Activated naive CD4-positive, alpha-beta T cell treated with anti-CD3 and anti-CD28 coated beads for 36 hours (primary cell): ENCODE measurements around the gene ATF1. TPM values are rescaled to one million over a fixed set of nuclear protein-coding genes. Genes with fewer than 3 reads are reported as not detected.
"Not testable (repeated sequence)": the region's sequence is repeated elsewhere in the genome, so short reads cannot be mapped to it uniquely, and the experiment has no call there.

Source experiments
- CTCF ChIA-PET: fragments of 350-600 bp; sonication (Branson Sonifier 250); formaldehyde crosslinking; loops from one replicate; lab custom pipeline; 2021; ENCODE audit warnings: antibody characterized with exemption; lab: Charles Lee
- DNase-seq: peaks from one replicate; pipeline ENCODE4 v3.0.0-alpha.2; 2020
- H3K27ac Mint-ChIP-seq: one replicate; pipeline ENCODE4 v1.8.0; 2021; ENCODE audit warnings: mild to moderate bottlenecking, mixed read lengths
- H3K27me3 Mint-ChIP-seq: one replicate; pipeline ENCODE4 v1.8.0; 2021; ENCODE audit warnings: low read depth, mixed read lengths
- H3K36me3 Mint-ChIP-seq: one replicate; pipeline ENCODE4 v1.8.0; 2021; ENCODE audit warnings: low read depth, mixed read lengths
- H3K4me1 Mint-ChIP-seq: one replicate; pipeline ENCODE4 v1.8.0; 2021; ENCODE audit warnings: low read depth, mixed read lengths
- H3K4me3 Mint-ChIP-seq: one replicate; pipeline ENCODE4 v1.8.0; 2021; ENCODE audit warnings: mild to moderate bottlenecking, moderate library complexity, mixed read lengths
- H3K9me3 Mint-ChIP-seq: one replicate; pipeline ENCODE4 v1.8.0; 2021; ENCODE audit warnings: mixed read lengths
- intact Hi-C: fragments of 100-400 bp; cut with micrococcal nuclease; formaldehyde crosslinking; loops from one replicate; pipeline ENCODE4 v1.15.1; 2023
- total RNA-seq, 2 experiments: library from RNA; stranded (reverse); gene quantifications; one replicate each; pipeline ENCODE4 v1.2.3, GENCODE V29; 2021

The ATF1 gene
- total RNA-seq, 2 experiments from 2014 or later, result 43.3 to 48.5 TPM

DNA sequence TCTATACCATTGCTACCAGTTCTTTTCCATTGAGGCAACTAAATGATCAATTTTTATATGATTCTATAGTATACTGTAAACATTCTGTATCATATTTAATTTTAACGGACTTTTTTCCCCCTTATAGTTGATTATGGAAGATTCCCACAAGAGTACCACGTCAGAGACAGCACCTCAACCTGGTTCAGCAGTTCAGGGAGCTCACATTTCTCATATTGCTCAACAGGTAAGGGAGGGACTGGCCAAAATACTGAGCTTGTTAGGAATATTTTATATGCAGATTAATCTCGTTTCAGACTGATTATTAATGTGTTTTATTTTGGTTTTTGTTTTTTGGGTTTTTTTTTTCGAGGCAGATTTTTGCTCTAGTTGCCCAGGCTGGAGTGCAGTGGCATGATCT is 16.1 kb downstream of the ATF1 start:
- H3K4me3 Mint-ChIP-seq, result no peak overlapping the region
- no peaks in the 10 kb centered on the region for H3K9me3 Mint-ChIP-seq
- H3K27ac Mint-ChIP-seq, result no peak overlapping the region
- H3K27me3 Mint-ChIP-seq, result no peaks in the 10 kb centered on the region
- CTCF ChIA-PET, result no interaction called here
- peaks cover 34% of the 10 kb centered on the region for H3K4me1 Mint-ChIP-seq
- H3K36me3 Mint-ChIP-seq, result peaks cover 9% of the 10 kb centered on the region
- no peak for DNase-seq
- intact Hi-C loops, result no loop called here

DNA sequence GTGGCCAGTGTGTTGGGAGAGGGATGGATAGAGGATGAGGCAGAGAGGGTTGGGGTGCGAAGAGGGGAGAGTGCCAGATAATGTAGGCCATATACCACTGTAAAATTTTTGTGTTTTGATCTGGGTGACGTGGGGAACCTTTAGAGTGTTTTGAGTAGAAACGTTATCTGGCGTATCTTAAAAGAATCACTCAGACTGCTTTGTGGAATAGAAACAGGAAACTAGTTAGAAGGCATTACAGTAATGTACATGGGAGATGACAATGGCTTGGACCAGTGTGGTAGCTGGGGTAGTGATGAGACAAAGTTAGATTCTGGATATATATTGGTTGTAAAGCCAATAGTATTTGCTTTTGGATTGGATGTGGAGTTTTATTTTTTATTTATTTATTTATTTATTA is 20.6 kb downstream of the ATF1 start:
- Mint-ChIP-seq H3K4me3 (no peak overlapping the region), H3K27me3 (no peaks in the 10 kb centered on the region), H3K4me1 (peaks cover 11% of the 10 kb centered on the region), H3K36me3 (peaks cover 26% of the 10 kb centered on the region), H3K9me3 (no peaks in the 10 kb centered on the region), H3K27ac (no peak overlapping the region)
- CTCF ChIA-PET, result no interaction called here
- intact Hi-C loops, result no loop called here
- no peak for DNase-seq

DNA sequence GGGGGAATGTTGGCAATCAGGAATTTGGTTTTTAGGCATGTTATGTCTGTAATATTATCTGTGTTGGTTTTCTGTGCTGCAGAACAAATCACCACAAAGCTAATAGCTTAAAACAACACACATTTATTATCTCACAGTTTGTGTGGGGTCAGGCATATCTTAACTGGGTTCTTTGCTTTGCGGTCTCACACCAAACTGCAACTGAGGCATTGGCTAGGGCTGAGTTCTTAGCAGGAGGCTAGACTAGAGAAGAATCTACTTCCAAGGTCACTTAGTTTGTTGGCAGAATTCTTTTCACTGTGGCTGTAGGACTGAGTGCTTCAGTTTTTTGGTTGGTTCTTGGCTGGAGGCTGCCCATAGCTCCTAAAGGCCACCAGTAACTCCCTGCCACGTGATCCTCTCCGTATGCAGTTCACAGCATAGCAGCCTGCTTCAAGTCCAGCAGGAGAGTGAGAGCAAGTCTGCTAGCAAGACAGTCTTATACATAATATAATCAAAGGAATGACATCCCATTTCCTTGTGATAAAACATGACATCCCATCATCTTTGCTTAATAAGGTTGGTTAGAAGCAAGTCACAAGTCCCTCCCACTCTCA is 21.6 kb downstream of the ATF1 start:
- H3K4me3 Mint-ChIP-seq, result no peak overlapping the region
- peaks cover 12% of the 10 kb centered on the region for H3K4me1 Mint-ChIP-seq
- no peaks in the 10 kb centered on the region for H3K27me3 Mint-ChIP-seq
- no peak for DNase-seq
- intact Hi-C loops, result no loop called here
- H3K9me3 Mint-ChIP-seq, result no peaks in the 10 kb centered on the region
- peaks cover 25% of the 10 kb centered on the region for H3K36me3 Mint-ChIP-seq
- CTCF ChIA-PET, result interaction anchor here (1.0 kb wide), 1 partner anchor 40 kb away, joined by 5 read pairs; no protein-coding TSS in a partner anchor
- no peak overlapping the region for H3K27ac Mint-ChIP-seq

DNA sequence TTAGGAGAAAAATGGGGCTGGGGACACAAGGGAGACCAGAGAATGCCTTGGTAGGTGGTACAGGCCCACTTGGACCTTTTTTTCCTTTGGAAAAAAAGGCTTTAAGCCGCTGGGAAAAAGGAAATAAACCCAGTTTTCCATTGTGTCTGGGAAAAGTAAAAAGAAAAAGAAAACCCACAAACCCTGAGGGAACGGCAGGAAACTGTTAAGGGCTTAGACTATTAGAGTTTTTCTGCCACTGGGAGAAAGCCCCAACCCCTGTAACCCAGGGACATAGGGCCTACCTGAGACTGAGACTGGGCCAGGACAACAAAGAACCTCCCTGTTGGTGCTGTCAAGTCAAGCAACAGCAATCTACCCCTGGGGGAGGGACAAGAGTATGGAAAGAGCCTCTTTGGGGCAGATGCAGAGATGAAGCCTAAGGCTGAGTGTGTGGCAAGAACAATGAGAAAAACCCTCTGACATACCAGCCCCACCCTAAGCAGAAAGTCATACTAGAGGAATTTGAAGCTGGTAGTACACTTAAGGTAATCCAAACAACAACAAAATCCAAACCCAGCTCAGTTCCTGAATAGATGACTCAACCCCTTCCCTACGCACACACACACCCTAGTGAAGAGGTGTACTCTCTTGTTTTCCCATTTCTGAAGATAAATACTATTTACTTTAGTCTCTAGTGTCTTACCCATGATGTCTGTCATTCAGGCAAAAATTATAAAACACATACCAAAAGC is 22.8 kb downstream of the ATF1 start:
- Mint-ChIP-seq H3K27me3 (no peaks in the 10 kb centered on the region), H3K27ac (no peak overlapping the region)

DNA sequence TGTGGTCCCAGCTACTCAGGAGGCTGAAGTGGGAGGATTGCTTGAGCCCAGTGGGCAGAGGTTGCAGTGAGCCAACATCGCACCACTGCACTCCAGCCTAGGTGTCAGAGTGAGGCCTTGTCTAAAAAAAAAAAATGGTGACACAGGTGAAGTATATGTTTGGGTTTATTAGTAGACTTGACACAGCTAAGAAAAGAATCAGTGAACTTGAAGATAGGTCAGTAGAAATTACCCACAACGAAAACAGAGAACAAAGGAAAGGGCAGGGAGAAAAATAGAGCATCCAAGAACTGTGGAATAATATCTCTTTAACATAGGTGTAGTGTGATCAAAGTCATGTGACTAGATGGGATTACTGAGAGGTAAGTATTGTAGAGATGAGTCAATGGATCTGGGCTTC is 23.7 kb downstream of the ATF1 start:
- H3K36me3 Mint-ChIP-seq, result peaks cover 27% of the 10 kb centered on the region
- no peak for DNase-seq

More for the DNA sequence above, 22.8 kb downstream of the ATF1 start:
- no peak for DNase-seq
- intact Hi-C loops, result no loop called here
- peaks cover 24% of the 10 kb centered on the region for H3K4me1 Mint-ChIP-seq
- H3K36me3 Mint-ChIP-seq, result peaks cover 27% of the 10 kb centered on the region
- H3K9me3 Mint-ChIP-seq, result no peaks in the 10 kb centered on the region
- H3K4me3 Mint-ChIP-seq, result no peak overlapping the region
- CTCF ChIA-PET, result interaction anchor here (1.0 kb wide), 1 partner anchor 39 kb away, joined by 5 read pairs; no protein-coding TSS in a partner anchor

DNA sequence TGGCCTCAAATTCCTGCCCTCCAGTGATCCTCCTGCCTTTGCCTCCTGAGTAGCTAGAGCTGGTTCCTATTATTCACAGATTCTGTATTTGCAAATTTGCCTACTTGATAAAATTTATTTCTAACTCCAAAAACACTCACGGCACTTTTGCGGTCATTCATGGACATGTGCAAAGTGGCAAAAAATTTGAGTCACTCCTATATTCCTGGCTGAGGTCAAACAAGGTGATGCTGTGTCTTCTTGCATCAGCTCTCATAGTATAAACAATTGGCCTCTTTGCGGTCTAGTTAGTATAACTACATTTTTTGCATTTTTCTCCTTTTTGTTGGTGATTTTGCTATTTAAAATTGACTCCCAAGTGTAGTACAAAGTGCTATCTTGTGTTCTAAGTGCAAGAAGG is 24.7 kb downstream of the ATF1 start:
- H3K27me3 Mint-ChIP-seq, result no peaks in the 10 kb centered on the region
- CTCF ChIA-PET, result no interaction called here
- H3K4me1 Mint-ChIP-seq, result peaks cover 29% of the 10 kb centered on the region
- peaks cover 27% of the 10 kb centered on the region for H3K36me3 Mint-ChIP-seq
- no peaks in the 10 kb centered on the region for H3K9me3 Mint-ChIP-seq
- intact Hi-C loops, result no loop called here
- no peak for DNase-seq
- no peak overlapping the region for H3K27ac Mint-ChIP-seq
- H3K4me3 Mint-ChIP-seq, result no peak overlapping the region

More for the DNA sequence above, 23.7 kb downstream of the ATF1 start:
- Mint-ChIP-seq H3K4me3 (no peak overlapping the region), H3K9me3 (no peaks in the 10 kb centered on the region), H3K27ac (no peak overlapping the region), H3K4me1 (peaks cover 29% of the 10 kb centered on the region), H3K27me3 (no peaks in the 10 kb centered on the region)
- intact Hi-C loops, result no loop called here
- CTCF ChIA-PET, result no interaction called here

DNA sequence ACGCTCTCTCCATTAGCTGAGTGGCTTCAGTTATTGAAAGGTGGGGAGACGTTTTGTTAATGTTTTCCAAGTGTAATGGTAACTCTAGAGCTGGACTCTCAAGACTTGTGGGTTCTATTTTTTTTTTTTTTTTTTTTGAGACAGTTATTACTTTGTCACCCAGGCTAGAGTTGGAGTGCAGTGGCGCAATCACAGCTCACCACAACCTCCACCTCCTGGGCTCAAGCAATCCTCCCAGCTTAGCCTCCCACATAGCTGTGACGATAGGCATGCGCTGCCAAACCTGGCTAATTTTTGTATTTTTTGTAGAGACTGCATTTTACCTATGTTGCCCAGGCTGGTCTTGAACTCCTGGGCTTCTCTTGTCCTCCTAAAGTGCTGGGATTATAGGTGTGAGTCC is 26.2 kb downstream of the ATF1 start:
- DNase-seq, result no peak
- Mint-ChIP-seq H3K27ac (no peak overlapping the region), H3K36me3 (peaks cover 23% of the 10 kb centered on the region), H3K9me3 (no peaks in the 10 kb centered on the region), H3K4me3 (no peak overlapping the region), H3K27me3 (no peaks in the 10 kb centered on the region), H3K4me1 (peaks cover 20% of the 10 kb centered on the region)
- intact Hi-C loops, result no loop called here
- CTCF ChIA-PET, result interaction anchor here (0.7 kb wide), 1 partner anchor 23 kb away, joined by 8 read pairs; no protein-coding TSS in a partner anchor

DNA sequence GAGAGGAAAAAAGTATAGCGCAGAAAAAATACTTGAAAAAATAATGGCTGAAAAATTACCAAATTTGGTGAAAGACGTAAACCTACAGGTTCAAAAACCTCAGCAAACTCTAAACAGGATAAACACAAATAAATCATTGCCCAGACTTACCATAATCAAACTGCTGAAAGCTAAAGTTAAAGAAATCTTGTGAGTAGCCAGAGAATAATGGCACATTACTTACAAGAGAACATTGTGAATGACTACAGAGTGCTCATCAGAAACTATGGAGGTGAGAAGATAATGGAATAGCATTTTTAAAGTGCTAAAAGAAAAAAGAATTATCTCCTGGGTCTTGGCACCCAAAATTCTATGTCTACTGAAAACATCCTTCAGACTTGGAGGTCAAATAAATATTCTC is 36.0 kb downstream of the ATF1 start:
- Mint-ChIP-seq H3K9me3 (peaks cover 17% of the 10 kb centered on the region), H3K27me3 (no peaks in the 10 kb centered on the region), H3K27ac (no peak overlapping the region), H3K4me1 (no peaks in the 10 kb centered on the region), H3K36me3 (peaks cover 53% of the 10 kb centered on the region), H3K4me3 (no peak overlapping the region)
- intact Hi-C loops, result no loop called here
- DNase-seq, result no peak
- CTCF ChIA-PET, result no interaction called here

DNA sequence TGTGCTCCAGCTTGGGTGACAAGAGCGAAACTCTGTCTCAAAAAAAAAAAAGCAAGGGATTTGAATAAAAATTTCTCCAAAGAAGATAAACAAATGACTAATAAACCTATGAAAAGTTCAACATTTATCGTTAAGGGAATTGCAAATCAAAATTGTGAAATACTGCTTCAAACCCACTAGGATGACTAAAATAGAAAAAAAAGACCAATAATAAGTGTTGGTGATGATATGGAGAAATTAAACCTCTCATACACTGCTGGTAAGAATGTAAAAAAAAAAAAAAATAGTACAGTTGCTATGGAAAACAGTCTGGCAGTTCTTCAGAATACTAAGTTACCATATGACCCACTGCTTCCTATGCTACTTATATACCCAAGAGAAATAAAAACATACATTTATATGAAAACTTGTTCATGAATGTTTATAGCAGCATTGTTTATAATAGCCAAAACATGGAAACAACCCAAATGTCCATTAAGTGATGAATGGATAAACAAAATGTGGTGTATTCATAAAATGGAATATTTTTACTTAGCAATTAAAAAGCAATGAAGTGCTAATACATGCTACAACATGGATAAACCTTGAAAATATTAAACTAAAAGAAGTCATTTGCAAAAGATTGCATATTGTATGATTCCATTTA is 39.5 kb downstream of the ATF1 start:
- Mint-ChIP-seq H3K27ac (no peak overlapping the region), H3K4me1 (no peaks in the 10 kb centered on the region), H3K9me3 (peaks cover 17% of the 10 kb centered on the region), H3K27me3 (no peaks in the 10 kb centered on the region), H3K4me3 (no peak overlapping the region), H3K36me3 (peaks cover 31% of the 10 kb centered on the region)
- DNase-seq, result no peak
- intact Hi-C loops, result no loop called here
- CTCF ChIA-PET, result no interaction called here

DNA sequence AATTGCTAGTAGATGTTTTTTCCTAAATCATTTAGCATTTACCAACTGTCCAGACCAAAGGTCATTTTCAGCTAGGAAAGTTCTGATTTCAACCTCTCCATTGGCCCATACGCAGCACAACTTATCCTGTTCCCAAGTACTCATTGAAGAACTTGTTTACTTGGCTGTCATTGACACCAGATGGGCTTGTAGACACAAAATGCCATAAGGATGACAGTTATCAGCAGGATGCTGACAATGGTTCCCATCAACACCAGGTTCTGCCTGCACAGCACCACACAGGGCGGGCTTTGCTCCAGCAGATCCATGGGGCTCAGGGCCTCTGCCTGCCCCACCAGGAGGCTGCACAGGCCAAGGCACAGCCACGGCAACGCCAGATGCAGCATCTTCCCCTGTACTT is 42.3 kb downstream of the ATF1 start:
- H3K36me3 Mint-ChIP-seq, result peaks cover 10% of the 10 kb centered on the region

DNA sequence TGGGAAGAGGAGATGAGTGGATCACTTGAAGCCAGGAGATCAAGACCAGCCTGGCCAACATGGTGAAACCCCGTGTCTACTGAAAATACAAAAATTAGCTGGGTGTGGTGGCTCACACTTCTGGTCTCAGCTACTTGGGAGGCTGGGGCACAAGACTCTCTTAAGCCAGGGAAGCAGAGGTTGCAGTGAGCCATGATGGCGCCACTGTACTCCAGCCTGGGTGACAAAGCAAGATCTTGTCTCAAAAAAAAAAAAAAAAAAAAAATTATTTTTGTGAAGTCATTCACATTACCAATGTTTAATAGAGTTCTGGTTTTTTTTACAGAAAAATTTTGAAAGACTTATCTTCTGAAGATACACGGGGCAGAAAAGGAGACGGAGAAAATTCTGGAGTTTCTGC is 45.2 kb downstream of the ATF1 start:
- H3K4me1 Mint-ChIP-seq, H3K9me3 Mint-ChIP-seq, H3K4me3 Mint-ChIP-seq, intact Hi-C loops, CTCF ChIA-PET, H3K27me3 Mint-ChIP-seq, H3K27ac Mint-ChIP-seq, DNase-seq: not testable (repeated sequence)
- peaks cover 10% of the 10 kb centered on the region for H3K36me3 Mint-ChIP-seq

More for the DNA sequence above, 42.3 kb downstream of the ATF1 start:
- intact Hi-C loops, result no loop called here
- no peaks in the 10 kb centered on the region for H3K27me3 Mint-ChIP-seq
- H3K9me3 Mint-ChIP-seq, result no peaks in the 10 kb centered on the region
- CTCF ChIA-PET, result no interaction called here
- no peak overlapping the region for H3K27ac Mint-ChIP-seq
- H3K4me1 Mint-ChIP-seq, result no peaks in the 10 kb centered on the region
- H3K4me3 Mint-ChIP-seq, result no peak overlapping the region
- no peak for DNase-seq

DNA sequence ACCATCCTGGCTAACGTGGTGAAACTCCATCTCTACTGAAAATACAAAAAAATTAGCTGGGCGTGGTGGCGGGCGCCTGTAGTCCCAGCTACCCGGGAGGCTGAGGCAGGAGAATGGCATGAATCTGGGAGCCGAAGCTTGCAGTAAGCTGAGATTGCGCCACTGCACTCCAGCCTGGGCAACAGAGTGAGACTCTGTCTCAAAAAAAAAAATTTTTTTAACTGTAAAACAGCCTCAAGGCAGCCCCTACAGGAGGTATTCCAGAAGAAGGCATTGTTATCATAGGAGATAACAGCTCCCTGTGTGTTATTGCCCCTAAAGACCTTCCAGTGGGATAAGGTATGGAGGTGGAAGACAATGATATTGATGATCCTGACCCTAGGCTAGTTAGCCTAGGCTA is 51.0 kb downstream of the ATF1 start:
- H3K36me3 Mint-ChIP-seq, result peaks cover 16% of the 10 kb centered on the region
- H3K4me3 Mint-ChIP-seq, H3K27ac Mint-ChIP-seq: not testable (repeated sequence)

More for the DNA sequence above, 51.0 kb downstream of the ATF1 start:
- intact Hi-C loops, CTCF ChIA-PET, DNase-seq, H3K9me3 Mint-ChIP-seq, H3K4me1 Mint-ChIP-seq, H3K27me3 Mint-ChIP-seq: not testable (repeated sequence)
